ENCODE results near the gene CTNNA1. TPM values are rescaled to one million over a fixed set of nuclear protein-coding genes. Genes with fewer than 3 reads are reported as not detected.

The CTNNA1 gene
- total and polyA plus RNA-seq, 2 donors (not counting 3 experiments of a cell fraction or from before 2014, with no cell fraction given): 156 to 394 TPM

GRCh38 chr5:138790684-138791083 is 37.5 kb downstream of the CTNNA1 start:
- Histone ChIP-seq H3K4me3 (replicated peaks in 1 of 3; ENCODE audit: insufficient read depth in 1 of 3, low read depth in 1 of 3, low read length in 3 of 3) (no peak overlapping the region), H2AFZ (ENCODE audit: low read depth, low read length) (no peak overlapping the region), H3K79me2 (ENCODE audit: control insufficient read depth, insufficient read depth, low read length) (peaks cover 95% of the 10 kb centered on the region), H3K9me1 (replicated peaks; ENCODE audit: control insufficient read depth, extremely low read depth, insufficient read depth, low read length) (no peaks in the 10 kb centered on the region), H4K20me1 (replicated peaks; ENCODE audit: control insufficient read depth, extremely low read depth, insufficient read depth, low read length) (peaks cover 23% of the 10 kb centered on the region), H3K36me3 (ENCODE audit: control insufficient read depth in 2 of 2, extremely low read depth in 1 of 2, insufficient read depth in 2 of 2, low read length in 2 of 2) (peaks cover 0 to 6% of the 10 kb centered on the region in 2 experiments), H3K9me3 (replicated peaks; ENCODE audit: control insufficient read depth, insufficient read depth, low read length) (no peaks in the 10 kb centered on the region), H3K9ac (replicated peaks; ENCODE audit: extremely low read depth, insufficient read depth, low read length) (no peak overlapping the region), H3K27ac (ENCODE audit: insufficient read depth, low read depth, low read length) (no peak overlapping the region), H3K27me3 (ENCODE audit: control insufficient read depth in 2 of 2, insufficient read depth in 2 of 2, low read length in 2 of 2) (no peaks in the 10 kb centered on the region), H3K4me2 (ENCODE audit: insufficient read depth, low read length) (no peak overlapping the region), H3K4me1 (ENCODE audit: control insufficient read depth, extremely low read depth, insufficient read depth, low read length) (no peaks in the 10 kb centered on the region)
- FAIRE-seq (no peak), DNase-seq (ENCODE audit: low read depth, low spot score) (no peak)
- BruUV-seq (replicated peaks): no TSS peak
- no peak for TF ChIP-seq POLR2A (IDR thresholded peaks at IDR 0.05; ENCODE audit: low read depth, low read length)
- no peak for TF ChIP-seq MYC (IDR thresholded peaks at IDR 0.05; ENCODE audit: low read depth, low read length)
- TF ChIP-seq CTCF (IDR thresholded peaks at IDR 0.05; ENCODE audit: extremely low read depth in 1 of 2, insufficient read depth in 1 of 2, low read depth in 1 of 2, low read length in 2 of 2): no peak
- no peak for TF ChIP-seq JUN (IDR thresholded peaks at IDR 0.05; ENCODE audit: borderline replicate concordance, insufficient read depth, insufficient read length, low read depth)
- no peak for TF ChIP-seq GATA2 (IDR thresholded peaks at IDR 0.05; ENCODE audit: insufficient read depth, insufficient read length, low read depth, low read length)
- no peak for TF ChIP-seq MAX (IDR thresholded peaks at IDR 0.05; ENCODE audit: insufficient read depth, insufficient read length)
- TF ChIP-seq POLR2AphosphoS5 (IDR thresholded peaks at IDR 0.05; ENCODE audit: insufficient read depth, low read depth, low read length): no peak
- TF ChIP-seq EZH2 (IDR thresholded peaks at IDR 0.05; ENCODE audit: borderline replicate concordance, low read depth, low read length, severe bottlenecking): no peak
- no peak for TF ChIP-seq FOS (IDR thresholded peaks at IDR 0.05; ENCODE audit: borderline replicate concordance, insufficient read depth, low read length)
- CTCF ChIA-PET: interaction anchor here (1.0 to 3.4 kb wide), 20 partner anchors 11 to 408 kb away, joined by 3 to 41 read pairs (median 7); partner anchors contain the start of genes CTNNA1, HSPA9 and SIL1
- POLR2A ChIA-PET: no interaction called here
- intact Hi-C loops (cut with micrococcal nuclease): no loop called here
- dilution Hi-C loops (cut with MboI; ENCODE audit: extremely low pct_ligation_motif_present, low sequenced_read_pairs): no loop called here

Data from endothelial cell of umbilical vein (primary cell).